GM15510 (cell line): ENCODE data around the gene CCDC88B.

ENCODE experiments used
- POLR2A ChIP-seq: IDR thresholded peaks from 3 replicates; pipeline ENCODE4 v1.6.1; 2011; ENCODE audit warnings: borderline replicate concordance; ENCODE audit not compliant: insufficient read length; ENCODE audit errors: extremely low read depth

CCDC88B gene

DNA sequence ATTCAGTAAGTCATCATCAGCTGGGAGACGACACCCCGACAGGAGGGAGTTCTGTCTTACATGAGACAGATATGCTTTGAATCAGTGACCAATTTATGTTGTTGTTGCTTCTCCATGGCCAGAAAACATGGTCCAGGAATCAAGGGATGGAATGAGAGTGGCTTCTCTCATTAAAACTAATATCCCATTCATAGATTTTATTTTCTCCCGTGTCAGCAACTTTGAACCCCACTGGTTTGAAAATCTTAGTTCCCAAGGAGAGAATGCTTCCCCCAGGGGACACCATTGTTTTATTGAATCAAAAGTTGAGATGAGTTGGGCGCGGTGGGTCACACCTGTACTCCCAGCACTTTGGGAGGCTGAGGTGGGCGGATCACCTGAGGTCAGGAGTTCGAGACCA lies 61.8 kb downstream of the CCDC88B start:
- no peak for TF ChIP-seq POLR2A

- TF ChIP-seq POLR2A, result no peak
Observed at GRCh38 chr11:64403106-64403505, 63.1 kb downstream of the CCDC88B start.

DNA sequence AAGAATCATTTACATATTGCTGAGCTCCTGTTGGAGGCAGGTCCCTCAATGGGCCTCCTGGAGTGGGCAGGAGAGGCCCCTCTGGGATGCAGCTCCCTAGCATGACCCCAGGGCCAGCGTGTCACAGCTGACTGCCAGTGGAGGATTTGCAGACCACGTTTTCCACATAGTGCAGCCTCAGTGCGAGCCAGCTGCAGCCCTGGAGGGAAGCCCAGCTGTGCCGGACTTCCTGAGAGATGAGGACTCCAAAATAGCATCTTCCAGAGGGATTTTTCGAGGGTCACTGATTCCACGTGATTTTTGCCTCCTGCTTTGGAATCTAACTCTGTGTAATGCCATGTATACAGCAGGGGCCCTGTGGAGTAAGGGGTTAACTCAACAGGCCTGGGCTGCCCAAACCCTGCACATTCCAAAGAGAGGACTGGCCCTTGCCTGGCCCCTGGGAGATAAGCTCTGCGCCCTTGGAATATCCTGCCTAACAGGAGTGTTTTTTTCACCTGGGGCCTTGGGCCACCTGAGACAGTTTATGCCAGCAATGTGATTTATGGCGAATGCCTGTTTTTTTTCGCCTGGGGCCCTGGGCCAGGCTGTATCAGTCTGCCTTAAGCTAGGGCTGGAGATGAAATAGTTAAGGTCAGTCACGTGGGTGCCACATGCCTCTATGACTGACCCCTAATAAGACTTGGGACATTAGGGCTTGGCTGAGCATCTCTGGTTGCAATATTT lies 66.4 kb downstream of the CCDC88B start:
- TF ChIP-seq POLR2A, result no peak
